ENCODE data around the gene ROS1. TPM values are rescaled to one million over a fixed set of nuclear protein-coding genes. Genes with fewer than 3 reads are reported as not detected.

Gene ROS1
- total and polyA plus RNA-seq, 2 donors (not counting 1 experiment from before 2014, with no cell fraction given) = under 0.01 to 0.01 TPM

DNA sequence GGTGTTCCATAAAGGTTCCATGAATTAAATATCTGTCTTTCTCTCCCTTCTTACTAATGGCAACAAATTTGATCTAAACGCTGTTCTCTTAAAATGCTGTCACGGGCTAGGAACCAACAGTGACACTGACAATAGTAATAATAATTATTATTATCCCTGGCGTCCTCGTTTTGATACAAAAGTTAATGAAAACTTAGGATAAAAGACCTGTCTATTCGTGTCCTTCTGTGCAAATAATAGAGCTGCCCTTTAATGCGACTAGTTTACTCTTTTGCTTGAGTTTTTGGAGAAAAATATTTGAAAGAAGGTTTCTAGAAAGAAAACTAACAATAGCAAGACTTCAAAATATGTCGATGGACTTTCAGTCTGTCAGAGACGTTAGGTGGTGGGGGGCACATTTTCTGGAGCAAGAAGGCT, 156.1 kb downstream of the ROS1 start:
- no peak for TF ChIP-seq EZH2 (IDR thresholded peaks at IDR 0.05; ENCODE audit: low read length, missing control alignments)
- H3K36me3 ChIP-seq (ENCODE audit: control insufficient read depth, insufficient read depth, low read length) = no peaks in the 10 kb centered on the region
- H3K79me2 ChIP-seq (ENCODE audit: control insufficient read depth, insufficient read depth, low read length) = no peaks in the 10 kb centered on the region
- H3K4me1 ChIP-seq (ENCODE audit: control insufficient read depth, extremely low read depth, insufficient read depth, low read length) = peaks cover 3% of the 10 kb centered on the region
- H3K9me3 ChIP-seq (ENCODE audit: control insufficient read depth, insufficient read depth, low read depth, low read length) = no peaks in the 10 kb centered on the region
- H3K4me2 ChIP-seq (ENCODE audit: extremely low read depth, insufficient read depth, low read length) = no peak overlapping the region
- H4K20me1 ChIP-seq (ENCODE audit: control insufficient read depth, extremely low read depth, insufficient read depth, low read length) = no peaks in the 10 kb centered on the region
- DNase-seq (ENCODE audit: low read depth in 2 of 2) = no peak
- H3K4me3 ChIP-seq (replicated peaks in 1 of 4; ENCODE audit: control extremely low read depth in 1 of 4, insufficient read depth in 1 of 4, low read depth in 3 of 4, low read length in 4 of 4) = no peak overlapping the region
- H3K27me3 ChIP-seq (ENCODE audit: control insufficient read depth, insufficient read depth, low read length) = peaks cover 57% of the 10 kb centered on the region
- no peak overlapping the region for H3K27ac ChIP-seq (ENCODE audit: insufficient read depth, low read length)
- H3K9ac ChIP-seq (ENCODE audit: insufficient read depth, low read length) = no peak overlapping the region
- H2AFZ ChIP-seq (ENCODE audit: low read length) = no peak overlapping the region

- TF ChIP-seq EZH2 (IDR thresholded peaks at IDR 0.05; ENCODE audit: low read length, missing control alignments) = no peak
- TF ChIP-seq, protein P1, sequence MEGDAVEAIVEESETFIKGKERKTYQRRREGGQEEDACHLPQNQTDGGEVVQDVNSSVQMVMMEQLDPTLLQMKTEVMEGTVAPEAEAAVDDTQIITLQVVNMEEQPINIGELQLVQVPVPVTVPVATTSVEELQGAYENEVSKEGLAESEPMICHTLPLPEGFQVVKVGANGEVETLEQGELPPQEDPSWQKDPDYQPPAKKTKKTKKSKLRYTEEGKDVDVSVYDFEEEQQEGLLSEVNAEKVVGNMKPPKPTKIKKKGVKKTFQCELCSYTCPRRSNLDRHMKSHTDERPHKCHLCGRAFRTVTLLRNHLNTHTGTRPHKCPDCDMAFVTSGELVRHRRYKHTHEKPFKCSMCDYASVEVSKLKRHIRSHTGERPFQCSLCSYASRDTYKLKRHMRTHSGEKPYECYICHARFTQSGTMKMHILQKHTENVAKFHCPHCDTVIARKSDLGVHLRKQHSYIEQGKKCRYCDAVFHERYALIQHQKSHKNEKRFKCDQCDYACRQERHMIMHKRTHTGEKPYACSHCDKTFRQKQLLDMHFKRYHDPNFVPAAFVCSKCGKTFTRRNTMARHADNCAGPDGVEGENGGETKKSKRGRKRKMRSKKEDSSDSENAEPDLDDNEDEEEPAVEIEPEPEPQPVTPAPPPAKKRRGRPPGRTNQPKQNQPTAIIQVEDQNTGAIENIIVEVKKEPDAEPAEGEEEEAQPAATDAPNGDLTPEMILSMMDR (conservative IDR thresholded peaks at IDR 0.05 in 1 of 2, IDR thresholded peaks at IDR 0.05 in 1 of 2; ENCODE audit: low read depth in 1 of 2, low read length in 2 of 2) = no peak
- no peak overlapping the region for H2AFZ ChIP-seq (ENCODE audit: low read length)
- peaks cover 3% of the 10 kb centered on the region for H3K4me1 ChIP-seq (ENCODE audit: control insufficient read depth, extremely low read depth, insufficient read depth, low read length)
- no peak overlapping the region for H3K4me3 ChIP-seq (replicated peaks in 1 of 4; ENCODE audit: control extremely low read depth in 1 of 4, insufficient read depth in 1 of 4, low read depth in 3 of 4, low read length in 4 of 4)
- no peaks in the 10 kb centered on the region for H4K20me1 ChIP-seq (ENCODE audit: control insufficient read depth, extremely low read depth, insufficient read depth, low read length)
- no peak overlapping the region for H3K4me2 ChIP-seq (ENCODE audit: extremely low read depth, insufficient read depth, low read length)
- no peaks in the 10 kb centered on the region for H3K79me2 ChIP-seq (ENCODE audit: control insufficient read depth, insufficient read depth, low read length)
- H3K27ac ChIP-seq (ENCODE audit: insufficient read depth, low read length) = no peak overlapping the region
- H3K9me3 ChIP-seq (ENCODE audit: control insufficient read depth, insufficient read depth, low read depth, low read length) = no peaks in the 10 kb centered on the region
- peaks cover 64% of the 10 kb centered on the region for H3K27me3 ChIP-seq (ENCODE audit: control insufficient read depth, insufficient read depth, low read length)
- DNase-seq (ENCODE audit: low read depth in 2 of 2) = no peak
- H3K36me3 ChIP-seq (ENCODE audit: control insufficient read depth, insufficient read depth, low read length) = no peaks in the 10 kb centered on the region
- no peak overlapping the region for H3K9ac ChIP-seq (ENCODE audit: insufficient read depth, low read length)
Measured at GRCh38 chr6:117268924-117269323, 156.8 kb downstream of the ROS1 start.

DNA sequence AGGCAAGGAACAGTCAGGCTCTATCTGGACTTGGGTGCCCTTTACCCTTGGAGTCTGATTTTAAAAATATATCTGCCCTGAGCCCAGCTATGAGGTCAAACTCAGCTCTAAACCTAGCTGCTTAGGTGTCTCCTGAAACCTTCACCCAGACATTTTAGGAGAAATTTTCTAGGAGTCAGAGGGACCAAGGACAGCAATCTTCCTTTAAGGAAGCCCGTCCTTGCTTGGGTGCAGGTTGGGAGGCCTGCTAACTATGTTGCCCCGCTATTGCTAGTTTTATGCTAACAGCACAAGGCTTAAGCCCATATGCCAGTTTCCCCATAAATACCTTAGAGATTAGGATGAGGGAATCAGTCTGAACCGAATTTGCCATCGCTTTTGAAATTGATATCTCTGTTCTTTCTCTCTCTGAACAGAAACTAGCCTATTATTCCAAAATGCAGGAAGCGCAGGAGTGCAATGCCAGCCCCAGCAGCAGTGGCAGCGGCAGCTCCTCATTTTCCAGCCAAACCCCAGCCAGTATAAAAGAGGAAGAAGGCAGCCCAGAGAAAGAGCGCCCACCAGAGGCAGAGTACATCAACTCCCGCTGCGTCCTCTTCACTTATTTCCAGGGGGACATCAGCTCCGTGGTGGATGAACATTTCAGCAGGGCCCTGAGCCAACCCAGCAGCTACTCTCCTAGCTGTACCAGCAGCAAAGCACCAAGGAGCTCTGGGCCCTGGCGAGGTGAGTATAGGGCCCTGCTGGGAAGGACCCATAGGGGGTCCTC, 157.8 kb downstream of the ROS1 start:
- H2AFZ ChIP-seq (ENCODE audit: low read length) = no peak overlapping the region
- no peak overlapping the region for H3K4me2 ChIP-seq (ENCODE audit: extremely low read depth, insufficient read depth, low read length)
- no peak for TF ChIP-seq EZH2 (IDR thresholded peaks at IDR 0.05; ENCODE audit: low read length, missing control alignments)
- TF ChIP-seq, protein P1 (conservative IDR thresholded peaks at IDR 0.05 in 1 of 2, IDR thresholded peaks at IDR 0.05 in 1 of 2; ENCODE audit: low read depth in 1 of 2, low read length in 2 of 2) = no peak
- no peak overlapping the region for H3K9ac ChIP-seq (ENCODE audit: insufficient read depth, low read length)
- H3K79me2 ChIP-seq (ENCODE audit: control insufficient read depth, insufficient read depth, low read length) = no peaks in the 10 kb centered on the region
- no peaks in the 10 kb centered on the region for H3K9me3 ChIP-seq (ENCODE audit: control insufficient read depth, insufficient read depth, low read depth, low read length)
- H3K4me1 ChIP-seq (ENCODE audit: control insufficient read depth, extremely low read depth, insufficient read depth, low read length) = peaks cover 3% of the 10 kb centered on the region
- DNase-seq (ENCODE audit: low read depth in 2 of 2) = no peak
- no peak overlapping the region for H3K4me3 ChIP-seq (replicated peaks in 1 of 4; ENCODE audit: control extremely low read depth in 1 of 4, insufficient read depth in 1 of 4, low read depth in 3 of 4, low read length in 4 of 4)
- no peaks in the 10 kb centered on the region for H4K20me1 ChIP-seq (ENCODE audit: control insufficient read depth, extremely low read depth, insufficient read depth, low read length)
- no peak overlapping the region for H3K27ac ChIP-seq (ENCODE audit: insufficient read depth, low read length)
- H3K27me3 ChIP-seq (ENCODE audit: control insufficient read depth, insufficient read depth, low read length) = peaks cover 74% of the 10 kb centered on the region
- no peaks in the 10 kb centered on the region for H3K36me3 ChIP-seq (ENCODE audit: control insufficient read depth, insufficient read depth, low read length)
